Mesenchymal stem cell (in vitro differentiated cells and primary cell): Measurements from ENCODE around the gene HABP2.
A peak's percentile ranks its signal among the peaks of the same experiment; 100 is the strongest.

Experiments used
- DNase-seq: peaks from one replicate; pipeline ENCODE4 v3.0.0-alpha.2; 2013
- H2AFZ ChIP-seq: one replicate; pipeline ENCODE4 v1.6.1; 2013; ENCODE audit warnings: low read depth, mild to moderate bottlenecking, control low read depth, inconsistent platforms, low read length, moderate library complexity
- H2AK5ac ChIP-seq: 2 replicates; pipeline ENCODE4 v1.6.1; 2013; ENCODE audit warnings: low read length, moderate library complexity, mild to moderate bottlenecking, inconsistent platforms; ENCODE audit not compliant: severe bottlenecking
- H2BK120ac ChIP-seq: one replicate; pipeline ENCODE4 v1.6.1; 2013; ENCODE audit warnings: low read depth, mild to moderate bottlenecking, inconsistent platforms, low read length, moderate library complexity
- H2BK12ac ChIP-seq, 2 experiments: one replicate each; pipeline ENCODE4 v1.6.1; 2013; ENCODE audit warnings: inconsistent platforms in 2 of 2, low read length in 2 of 2, mild to moderate bottlenecking in 2 of 2, moderate library complexity in 2 of 2, control low read depth in 1 of 2
- H2BK15ac ChIP-seq: one replicate; pipeline ENCODE4 v1.6.1; 2013; ENCODE audit warnings: mild to moderate bottlenecking, low read depth, inconsistent platforms; ENCODE audit not compliant: poor library complexity, severe bottlenecking
- H2BK5ac ChIP-seq: 2 replicates; pipeline ENCODE4 v1.6.1; 2013; ENCODE audit warnings: low read depth, mild to moderate bottlenecking, low read length, control low read depth, inconsistent platforms; ENCODE audit not compliant: poor library complexity, severe bottlenecking
- H3K14ac ChIP-seq, 2 experiments: one replicate each; pipeline ENCODE4 v1.6.1; 2013; ENCODE audit warnings: inconsistent platforms in 2 of 2, low read length in 2 of 2, control low read depth in 1 of 2, mild to moderate bottlenecking in 1 of 2, moderate library complexity in 1 of 2
- H3K18ac ChIP-seq, 2 experiments: one replicate each; pipeline ENCODE4 v1.6.1; 2013; ENCODE audit warnings: inconsistent platforms in 2 of 2, low read length in 2 of 2, control low read depth in 1 of 2, low read depth in 1 of 2, mild to moderate bottlenecking in 1 of 2
- H3K23ac ChIP-seq, 2 experiments: one replicate each; pipeline ENCODE4 v1.6.1; 2013; ENCODE audit warnings: inconsistent platforms in 2 of 2, low read length in 2 of 2, mild to moderate bottlenecking in 2 of 2, moderate library complexity in 2 of 2, control low read depth in 1 of 2
- H3K27ac ChIP-seq: 2 replicates; pipeline ENCODE4 v1.5.1; 2013; ENCODE audit warnings: mild to moderate bottlenecking, moderate library complexity, low read length, control low read depth, inconsistent platforms; ENCODE audit not compliant: poor library complexity, severe bottlenecking
- H3K27me3 ChIP-seq, 2 experiments: 2 replicates each; pipeline versions ENCODE4 v1.6.1 to v1.7.0; 2013; ENCODE audit warnings: low read length in 2 of 2, mild to moderate bottlenecking in 2 of 2, moderate library complexity in 2 of 2, control low read depth in 1 of 2, inconsistent platforms in 1 of 2; ENCODE audit not compliant: control insufficient read depth in 1 of 2, insufficient read depth in 1 of 2
- H3K36me3 ChIP-seq, 2 experiments: 2 replicates each; pipeline versions ENCODE4 v1.6.1 to v1.7.0; 2013; ENCODE audit warnings: low read length in 2 of 2, control low read depth in 1 of 2, inconsistent platforms in 1 of 2, low read depth in 1 of 2, mild to moderate bottlenecking in 1 of 2; ENCODE audit not compliant: insufficient read depth in 2 of 2, control insufficient read depth in 1 of 2
- H3K4ac ChIP-seq, 2 experiments: one replicate each; pipeline ENCODE4 v1.6.1; 2013; ENCODE audit warnings: inconsistent platforms in 2 of 2, low read length in 2 of 2, mild to moderate bottlenecking in 2 of 2, moderate library complexity in 2 of 2, control low read depth in 1 of 2, low read depth in 1 of 2
- H3K4me1 ChIP-seq: 2 replicates; pipeline ENCODE4 v1.6.1; 2013; ENCODE audit warnings: low read depth, low read length, control low read depth; ENCODE audit not compliant: control insufficient read depth, insufficient read depth
- H3K4me2 ChIP-seq: 2 replicates; pipeline ENCODE4 v1.6.1; 2013; ENCODE audit warnings: low read length, mild to moderate bottlenecking, inconsistent platforms; ENCODE audit not compliant: poor library complexity, severe bottlenecking
- H3K4me3 ChIP-seq, 2 experiments: 2 replicates each; pipeline versions ENCODE4 v1.5.1 to v1.7.0; 2013; ENCODE audit warnings: low read length in 2 of 2, mild to moderate bottlenecking in 2 of 2, control low read depth in 1 of 2, low read depth in 1 of 2; ENCODE audit not compliant: insufficient read depth in 1 of 2
- H3K79me1 ChIP-seq: replicated peaks from 2 replicates; pipeline ENCODE4 v1.6.1; 2013; ENCODE audit warnings: mild to moderate bottlenecking, control low read depth, low read length, inconsistent platforms; ENCODE audit not compliant: poor library complexity, severe bottlenecking
- H3K9ac ChIP-seq: 2 replicates; pipeline ENCODE4 v1.7.0; 2013; ENCODE audit warnings: mild to moderate bottlenecking, low read length, moderate library complexity
- H3K9me3 ChIP-seq: 2 replicates; pipeline ENCODE4 v1.7.0; 2013; ENCODE audit warnings: mild to moderate bottlenecking, low read length; ENCODE audit not compliant: control insufficient read depth
- H4K8ac ChIP-seq: one replicate; pipeline ENCODE4 v1.6.1; 2013; ENCODE audit warnings: inconsistent platforms, mild to moderate bottlenecking, low read length, moderate library complexity
- H4K91ac ChIP-seq: one replicate; pipeline ENCODE4 v1.6.1; 2013; ENCODE audit warnings: mild to moderate bottlenecking, low read length, inconsistent platforms
- WGBS: methylation state at CpG from one replicate; pipeline ENCODE4 v1.1.7; 2013; ENCODE audit warnings: mixed read lengths; 5-methylcytosine and 5-hydroxymethylcytosine counted together

Gene HABP2

DNA sequence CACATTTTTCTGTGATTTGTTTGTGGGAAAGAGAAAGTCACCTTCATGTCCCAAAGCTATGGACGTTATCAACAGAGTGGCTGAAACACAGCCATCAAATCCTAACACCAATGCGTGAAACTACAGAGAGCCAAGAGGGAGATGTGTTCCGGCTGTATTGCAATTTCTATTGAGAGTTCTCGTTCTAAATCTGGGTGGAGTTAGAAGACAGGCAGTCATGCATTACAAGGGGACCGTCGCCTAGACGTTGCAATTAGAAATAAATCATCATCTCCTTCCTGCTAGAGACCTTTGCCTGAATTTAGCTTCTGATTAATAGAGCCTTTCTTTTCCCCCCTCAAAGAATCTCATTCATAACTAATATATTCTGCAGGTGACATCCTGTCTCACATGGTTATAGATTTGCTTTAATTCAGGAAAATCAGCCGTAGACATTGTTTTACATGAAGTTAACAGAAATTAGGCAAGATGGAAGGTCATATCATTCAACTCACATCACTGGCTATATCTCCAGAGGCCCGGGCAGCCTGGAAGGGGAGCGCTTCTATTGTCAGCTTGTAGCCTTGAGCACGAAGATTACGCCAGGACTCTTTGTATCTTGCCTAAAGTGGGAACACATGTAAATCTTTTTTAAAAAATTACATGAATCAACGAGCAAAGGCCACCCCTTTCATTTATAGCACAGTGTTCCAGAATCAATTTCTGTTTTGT lies 52.6 kb downstream of the HABP2 start:
- Histone ChIP-seq H3K27ac (no peak overlapping the region), H4K8ac (no peak overlapping the region), H3K18ac (no peak overlapping the region), H3K14ac (no peak overlapping the region), H2AFZ (no peak overlapping the region), H2BK15ac (no peak overlapping the region), H2AK5ac (no peak overlapping the region), H3K4ac (no peak overlapping the region), H3K4me2 (no peak overlapping the region), H3K23ac (no peak overlapping the region), H3K79me1 (no peaks in the 10 kb centered on the region), H3K9ac (no peak overlapping the region), H3K27me3 (peaks cover 10 to 34% of the 10 kb centered on the region in 2 experiments), H2BK5ac (no peak overlapping the region), H3K4me3 (no peak overlapping the region), H3K4me1 (no peaks in the 10 kb centered on the region), H3K36me3 (no peaks in the 10 kb centered on the region), H2BK120ac (no peak overlapping the region), H4K91ac (no peak overlapping the region), H3K9me3 (peaks cover 9% of the 10 kb centered on the region), H2BK12ac (no peak overlapping the region)
- WGBS = 79% methylated on average over 12 of the region's 13 CpGs
- DNase-seq = no peak

DNA sequence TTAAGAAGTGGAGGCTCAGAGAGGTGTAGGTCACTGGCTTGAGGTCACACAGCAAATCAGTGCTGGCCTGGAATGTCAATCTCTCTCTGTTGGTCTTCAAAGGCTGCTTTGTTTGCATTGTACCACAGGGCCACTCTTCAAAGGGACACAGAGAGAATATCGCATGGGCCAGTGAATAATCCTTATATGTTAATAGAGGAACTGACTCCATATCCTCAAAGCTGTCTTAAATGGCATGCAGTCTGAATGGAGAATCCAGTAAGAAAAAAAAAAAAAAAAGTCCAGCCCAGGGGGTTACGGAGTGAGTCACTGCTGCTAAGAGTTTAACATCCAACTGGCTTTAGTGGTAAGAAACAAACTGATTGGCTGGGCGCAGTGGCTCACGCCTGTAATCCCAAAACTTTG lies 56.9 kb downstream of the HABP2 start:
- Histone ChIP-seq H3K4me1 (no peaks in the 10 kb centered on the region), H2BK12ac (no peak overlapping the region), H3K4me3 (no peak overlapping the region), H2AK5ac (no peak overlapping the region), H2AFZ (no peak overlapping the region), H2BK15ac (no peak overlapping the region), H3K9ac (no peak overlapping the region), H3K9me3 (no peaks in the 10 kb centered on the region), H2BK5ac (no peak overlapping the region), H3K23ac (no peak overlapping the region), H4K91ac (no peak overlapping the region), H3K36me3 (no peaks in the 10 kb centered on the region), H3K18ac (no peak overlapping the region), H3K27me3 (peaks cover 41 to 69% of the 10 kb centered on the region in 2 experiments), H3K4me2 (no peak overlapping the region), H3K14ac (no peak overlapping the region), H3K4ac (no peak overlapping the region), H2BK120ac (no peak overlapping the region), H3K79me1 (no peaks in the 10 kb centered on the region), H3K27ac (no peak overlapping the region), H4K8ac (no peak overlapping the region)
- 85% methylated on average over 3 of the region's 4 CpGs for WGBS
- peak; percentile 3 for DNase-seq

DNA sequence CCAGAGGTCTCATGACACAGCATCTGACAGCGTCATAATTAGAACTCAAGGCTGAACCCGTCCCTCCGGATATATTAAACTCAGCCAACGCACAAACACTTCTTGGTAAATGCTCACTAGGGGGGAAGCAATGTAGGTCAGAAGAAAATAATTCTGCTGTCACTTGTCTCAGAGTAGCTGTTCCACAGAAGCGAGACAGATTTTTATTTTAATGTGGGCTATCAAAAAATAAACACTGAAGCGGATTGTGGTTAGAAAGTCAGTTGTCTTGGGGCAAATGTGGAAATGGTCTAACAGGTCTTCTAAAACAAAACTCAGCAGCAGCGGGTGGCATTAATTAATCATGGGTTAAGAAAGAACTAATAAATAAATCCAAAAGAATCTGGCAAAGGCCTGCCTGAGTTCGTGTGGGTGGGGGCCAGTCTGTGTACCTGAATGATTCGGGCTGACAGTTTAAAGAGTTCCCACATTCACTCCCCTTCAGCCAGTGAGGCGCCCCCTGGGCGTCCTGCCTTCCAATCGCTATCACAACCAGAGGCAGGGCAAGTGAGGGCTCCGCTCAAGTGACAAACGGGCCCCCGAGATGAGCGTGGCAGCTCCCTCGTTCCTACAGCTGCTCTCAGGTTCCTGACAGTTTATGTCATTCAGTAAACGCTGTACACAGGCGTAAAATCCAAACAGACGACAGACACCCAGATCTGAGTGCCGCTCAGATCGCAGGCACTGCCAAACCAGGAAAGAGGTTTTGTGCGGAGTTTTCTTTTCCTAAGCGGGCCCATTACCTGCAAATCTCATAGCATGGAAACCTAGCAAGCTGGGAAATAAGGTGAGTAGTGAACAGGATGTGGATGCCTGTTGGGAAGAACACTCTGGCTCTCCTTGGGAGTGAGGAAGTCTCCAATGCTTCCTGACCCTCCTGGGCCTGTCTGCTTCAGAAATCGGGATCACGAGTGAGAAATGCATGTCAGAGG lies 58.1 kb downstream of the HABP2 start:
- no peak overlapping the region for H3K4ac ChIP-seq
- H3K14ac ChIP-seq = no peak overlapping the region
- no peak for DNase-seq
- no peak overlapping the region for H3K4me2 ChIP-seq
- H2BK15ac ChIP-seq = no peak overlapping the region
- no peaks in the 10 kb centered on the region for H3K36me3 ChIP-seq
- H3K23ac ChIP-seq = no peak overlapping the region
- no peak overlapping the region for H3K9ac ChIP-seq
- H2BK120ac ChIP-seq = no peak overlapping the region
- H3K4me1 ChIP-seq = no peaks in the 10 kb centered on the region
- no peak overlapping the region for H2AK5ac ChIP-seq
- no peak overlapping the region for H2BK5ac ChIP-seq
- H3K27me3 ChIP-seq = peaks cover 50 to 74% of the 10 kb centered on the region in 2 experiments
- H2BK12ac ChIP-seq = no peak overlapping the region
- H3K27ac ChIP-seq = no peak overlapping the region
- H3K4me3 ChIP-seq = no peak overlapping the region
- H2AFZ ChIP-seq = no peak overlapping the region
- H3K9me3 ChIP-seq = no peaks in the 10 kb centered on the region
- H4K8ac ChIP-seq = no peak overlapping the region
- WGBS = 59% methylated on average over 26 of the region's 26 CpGs
- H3K18ac ChIP-seq = no peak overlapping the region
- no peak overlapping the region for H4K91ac ChIP-seq
- no peaks in the 10 kb centered on the region for H3K79me1 ChIP-seq

GRCh38 chr10:113612154-113612553 lies 59.3 kb downstream of the HABP2 start:
- H3K27me3 ChIP-seq = peaks cover 61 to 83% of the 10 kb centered on the region in 2 experiments
- no peak overlapping the region for H3K4ac ChIP-seq
- no peak overlapping the region for H2AFZ ChIP-seq
- H2BK12ac ChIP-seq = no peak overlapping the region
- H2AK5ac ChIP-seq = no peak overlapping the region
- H3K4me1 ChIP-seq = no peaks in the 10 kb centered on the region
- H3K36me3 ChIP-seq = no peaks in the 10 kb centered on the region
- no peaks in the 10 kb centered on the region for H3K79me1 ChIP-seq
- no peak overlapping the region for H2BK15ac ChIP-seq
- H3K18ac ChIP-seq = no peak overlapping the region
- no peaks in the 10 kb centered on the region for H3K9me3 ChIP-seq
- DNase-seq = no peak
- H3K9ac ChIP-seq = no peak overlapping the region
- no peak overlapping the region for H3K23ac ChIP-seq
- 89% methylated on average over 3 of the region's 3 CpGs for WGBS
- no peak overlapping the region for H3K14ac ChIP-seq
- H4K8ac ChIP-seq = no peak overlapping the region
- no peak overlapping the region for H3K4me2 ChIP-seq
- H3K4me3 ChIP-seq = no peak overlapping the region
- no peak overlapping the region for H4K91ac ChIP-seq
- no peak overlapping the region for H2BK120ac ChIP-seq
- H3K27ac ChIP-seq = no peak overlapping the region
- H2BK5ac ChIP-seq = no peak overlapping the region
